ENCODE data around the gene TNFRSF18. TPM values are rescaled to one million over a fixed set of nuclear protein-coding genes. Genes with fewer than 3 reads are reported as not detected.
A peak's percentile ranks its signal among the peaks of the same experiment; 100 is the strongest.

The TNFRSF18 gene
- total and polyA plus RNA-seq, 7 donors = 0.04 to 0.76 (median 0.20) TPM; not detected in 3

GRCh38 chr1:1165485-1165884, 40.9 kb downstream of the TNFRSF18 start:
- TF ChIP-seq CTCF (IDR thresholded peaks at IDR 0.05) = no peak
- Histone ChIP-seq H3K27ac (no peak overlapping the region), H3K9me3 (no peaks in the 10 kb centered on the region), H3K4me3 (peak overlapping the region; percentile 25), H3K27me3 (ENCODE audit: insufficient read depth in 3 of 3, low read length in 2 of 3) (peaks cover 0 to 49% (median 9%) of the 10 kb centered on the region in 3 donors), H3K4me1 (peaks cover 9% of the 10 kb centered on the region), H3K36me3 (ENCODE audit: insufficient read depth in 1 of 2, low read depth in 1 of 2) (no peaks in the 10 kb centered on the region)
- peak in 2 of 4 donors; percentile 40 to 69 for ATAC-seq
- 22 to 38% (median 25%) methylated on average over 12 of the region's 12 CpGs for WGBS, 3 donors
- peak in 1 of 2 donors; percentile 44 for DNase-seq
- intact Hi-C loops (cut with DNase I) = no loop called here

- ATAC-seq (no peak), DNase-seq (peak in 1 of 2 donors; percentile 51)
- Histone ChIP-seq H3K36me3 (ENCODE audit: insufficient read depth in 1 of 2, low read depth in 1 of 2) (no peaks in the 10 kb centered on the region), H3K4me3 (no peak overlapping the region), H3K27me3 (ENCODE audit: insufficient read depth in 3 of 3, low read length in 2 of 3) (peaks cover 0 to 45% (median 7%) of the 10 kb centered on the region in 3 donors), H3K27ac (no peak overlapping the region), H3K9me3 (no peaks in the 10 kb centered on the region), H3K4me1 (peaks cover 9% of the 10 kb centered on the region)
- TF ChIP-seq CTCF (IDR thresholded peaks at IDR 0.05) = no peak
- intact Hi-C loops (cut with DNase I) = no loop called here
- WGBS, 3 donors = 73 to 77% (median 76%) methylated on average over 42 to 48 of the region's 48 CpGs
Observed at GRCh38 chr1:1164701-1165451, 41.5 kb downstream of the TNFRSF18 start.

- H3K27ac ChIP-seq = no peak overlapping the region
- 81 to 88% (median 88%) methylated on average over 25 to 26 of the region's 26 CpGs for WGBS, 3 donors
- DNase-seq = peak; percentile 10 to 44
- H3K36me3 ChIP-seq (ENCODE audit: insufficient read depth in 1 of 2, low read depth in 1 of 2) = no peaks in the 10 kb centered on the region
- intact Hi-C loops (cut with DNase I) = no loop called here
- no peak for TF ChIP-seq CTCF (IDR thresholded peaks at IDR 0.05)
- peaks cover 0 to 40% (median 4%) of the 10 kb centered on the region in 3 donors for H3K27me3 ChIP-seq (ENCODE audit: insufficient read depth in 3 of 3, low read length in 2 of 3)
- no peaks in the 10 kb centered on the region for H3K9me3 ChIP-seq
- no peak for ATAC-seq
- peaks cover 9% of the 10 kb centered on the region for H3K4me1 ChIP-seq
- no peak overlapping the region for H3K4me3 ChIP-seq
Observed at GRCh38 chr1:1164361-1164700, 42.1 kb downstream of the TNFRSF18 start.

GRCh38 chr1:1163538-1164070, 42.8 kb downstream of the TNFRSF18 start:
- Histone ChIP-seq H3K4me3 (no peak overlapping the region), H3K9me3 (no peaks in the 10 kb centered on the region), H3K27me3 (ENCODE audit: insufficient read depth in 3 of 3, low read length in 2 of 3) (peaks cover 0 to 33% (median 4%) of the 10 kb centered on the region in 3 donors), H3K36me3 (ENCODE audit: insufficient read depth in 1 of 2, low read depth in 1 of 2) (no peaks in the 10 kb centered on the region), H3K4me1 (peaks cover 9% of the 10 kb centered on the region), H3K27ac (no peak overlapping the region)
- ATAC-seq = no peak
- TF ChIP-seq CTCF (IDR thresholded peaks at IDR 0.05) = no peak
- intact Hi-C loops (cut with DNase I) = no loop called here
- DNase-seq = no peak
- 92 to 96% (median 94%) methylated on average over 32 to 33 of the region's 33 CpGs for WGBS, 3 donors

Data from psoas muscle (tissue), 8 donors.